Kidney tubule cell (primary cell): Measurements from ENCODE around the gene NXPE3.

Source experiments
- DNase-seq: peaks from one replicate; pipeline ENCODE4 v3.0.0-alpha.2; 2018; ENCODE audit warnings: low spot score

NXPE3 gene

GRCh38 chr3:101828691-101829436 lies 49.9 kb downstream of the NXPE3 start:
- DNase-seq = peak; percentile 64

- no peak for DNase-seq
Measured at GRCh38 chr3:101829437-101829830, 50.4 kb downstream of the NXPE3 start.

- DNase-seq = no peak
Measured at GRCh38 chr3:101829874-101830273, 50.9 kb downstream of the NXPE3 start.

- no peak for DNase-seq
Measured at GRCh38 chr3:101833446-101833974, 54.5 kb downstream of the NXPE3 start.

- DNase-seq = no peak
Measured at GRCh38 chr3:101835676-101836075, 56.7 kb downstream of the NXPE3 start.

- DNase-seq = no peak
Measured at GRCh38 chr3:101836160-101836559, 57.1 kb downstream of the NXPE3 start.

GRCh38 chr3:101836652-101837598 lies 57.9 kb downstream of the NXPE3 start:
- DNase-seq = peak; percentile 47

- DNase-seq = no peak
Measured at GRCh38 chr3:101838691-101839090, 59.7 kb downstream of the NXPE3 start.

- DNase-seq = no peak
Measured at GRCh38 chr3:101840066-101840465, 61.1 kb downstream of the NXPE3 start.

GRCh38 chr3:101842245-101842934 lies 63.4 kb downstream of the NXPE3 start:
- peak; percentile 87 for DNase-seq

GRCh38 chr3:101842935-101843330 lies 63.9 kb downstream of the NXPE3 start:
- no peak for DNase-seq

GRCh38 chr3:101845425-101845824 lies 66.4 kb downstream of the NXPE3 start:
- DNase-seq = no peak

- DNase-seq = no peak
Measured at GRCh38 chr3:101846709-101847108, 67.7 kb downstream of the NXPE3 start.

GRCh38 chr3:101847328-101847727 lies 68.3 kb downstream of the NXPE3 start:
- peak; percentile 62 for DNase-seq

- no peak for DNase-seq
Measured at GRCh38 chr3:101848326-101848725, 69.3 kb downstream of the NXPE3 start.

- peak; percentile 96 for DNase-seq
Measured at GRCh38 chr3:101848754-101849713, 70.0 kb downstream of the NXPE3 start, which contains the start of gene NFKBIZ. Gene NFKBIZ (plus strand): TSS chr3:101849514. CDS start chr3:101849629, 115 bp downstream.

GRCh38 chr3:101849714-101850245 lies 70.8 kb downstream of the NXPE3 start:
- no peak for DNase-seq

- peak; percentile 65 for DNase-seq
Measured at GRCh38 chr3:101850246-101851051, 71.4 kb downstream of the NXPE3 start.

- DNase-seq = peak; percentile 62
Measured at GRCh38 chr3:101851072-101851770, 72.2 kb downstream of the NXPE3 start.
